Skin epidermis (tissue), 12 donors: ENCODE measurements around the gene LBHD1.
"Not testable (repeated sequence)": the region's sequence is repeated elsewhere in the genome, so short reads cannot be mapped to it uniquely, and the experiment has no call there.

Source experiments
- H3K27ac ChIP-seq, 21 experiments: fragments of 200-600 bp; sonication (generic) in 11 of 21; one replicate each; pipeline ENCODE4 v1.5.0; 2020; ENCODE audit warnings: mild to moderate bottlenecking in 3 of 21, inconsistent platforms in 2 of 21, moderate library complexity in 2 of 21
- H3K4me3 ChIP-seq, 7 experiments: fragments of 200-600 bp; sonication (generic) in 2 of 7; one replicate each; pipeline ENCODE4 v1.5.0; 2020; ENCODE audit warnings: inconsistent platforms in 2 of 7, mild to moderate bottlenecking in 2 of 7, moderate library complexity in 1 of 7

LBHD1 gene

GRCh38 chr11:62703921-62704320 is 31.9 kb upstream of the LBHD1 start:
- H3K4me3 ChIP-seq, H3K27ac ChIP-seq: not testable (repeated sequence)

- H3K27ac ChIP-seq, result peak overlapping the region in 1 of 21 experiments; percentile 21
- H3K4me3 ChIP-seq, result no peak overlapping the region
These were observed 30.2 kb upstream of the LBHD1 start for GRCh38 chr11:62702246-62702645.

GRCh38 chr11:62694455-62695167 is 22.5 kb upstream of the LBHD1 start:
- Histone ChIP-seq H3K27ac (peak overlapping the region in 7 of 21 experiments; percentile 3 to 62 (median 34)), H3K4me3 (no peak overlapping the region)

GRCh38 chr11:62693624-62694023 is 21.6 kb upstream of the LBHD1 start:
- not testable (repeated sequence) for H3K27ac ChIP-seq, H3K4me3 ChIP-seq

GRCh38 chr11:62689421-62690183 is 17.5 kb upstream of the LBHD1 start, which contains the start of gene LRRN4CL:
Gene LRRN4CL, minus strand, starts transcription at chr11:62689530. Its CDS starts 1,022 bp downstream, at chr11:62688508.
- Histone ChIP-seq H3K27ac (peak within 1 kb of the TSS in 15 of 21 experiments; percentile 19 to 82 (median 50)), H3K4me3 (peak within 1 kb of the TSS in 2 of 7 experiments; percentile 13 to 33)

- peak overlapping the region in 10 of 21 experiments; percentile 33 to 82 (median 58) for H3K27ac ChIP-seq
- H3K4me3 ChIP-seq, result peak overlapping the region in 2 of 7 experiments; percentile 13 to 33
These were observed 16.4 kb upstream of the LBHD1 start for GRCh38 chr11:62688491-62688890.

DNA sequence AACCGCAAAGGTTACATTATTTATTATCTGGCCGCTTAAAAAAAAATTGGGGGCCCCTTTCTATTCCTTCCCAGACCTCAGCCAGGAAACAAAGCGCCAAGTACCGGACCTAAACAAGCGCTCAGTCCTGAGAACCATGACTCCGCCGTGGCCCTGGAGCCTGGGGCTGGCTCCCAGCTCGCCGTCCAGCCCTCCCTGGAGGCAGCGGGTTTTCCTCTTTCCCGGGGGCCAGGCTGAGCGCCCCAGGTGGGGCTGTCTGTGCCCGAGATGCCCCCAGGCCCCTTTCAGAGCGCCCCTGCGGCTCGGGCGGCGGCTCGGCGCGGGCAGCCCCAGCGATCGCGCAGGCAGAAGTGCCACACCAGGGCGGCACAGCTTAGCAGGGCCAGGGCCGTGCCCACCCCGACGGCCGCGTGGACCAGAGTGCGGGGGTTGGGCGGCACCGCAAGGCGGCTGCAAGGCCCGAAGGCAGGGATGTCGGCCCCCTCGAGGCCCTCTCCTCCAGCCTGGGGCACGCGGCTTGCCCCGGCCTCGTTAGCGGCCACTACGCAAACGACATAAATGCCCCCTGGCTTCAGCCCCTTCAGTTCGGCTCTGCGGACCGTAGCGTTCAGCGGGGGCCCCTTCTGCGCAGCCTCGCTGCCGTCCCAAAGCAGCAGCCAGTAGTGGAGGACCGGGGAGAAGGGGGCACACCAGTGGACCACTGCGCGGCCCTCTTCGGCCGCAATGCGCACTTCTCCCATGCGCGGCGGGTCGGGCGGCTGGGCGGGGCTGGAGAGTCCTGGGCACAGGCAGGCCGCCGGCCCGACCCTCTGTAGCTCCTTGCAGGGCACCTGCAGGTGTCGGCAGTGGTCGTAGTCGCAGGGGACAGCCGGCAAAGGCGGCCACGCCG is 15.7 kb upstream of the LBHD1 start:
- Histone ChIP-seq H3K27ac (peak overlapping the region in 10 of 21 experiments; percentile 10 to 82 (median 54)), H3K4me3 (peak overlapping the region in 2 of 7 experiments; percentile 13 to 33)

- Histone ChIP-seq H3K27ac (no peak overlapping the region), H3K4me3 (no peak overlapping the region)
These were observed 10.5 kb upstream of the LBHD1 start for GRCh38 chr11:62682518-62682917.

GRCh38 chr11:62680825-62681240 is 8.8 kb upstream of the LBHD1 start:
- Histone ChIP-seq H3K27ac (peak overlapping the region in 12 of 21 experiments; percentile 30 to 97 (median 60)), H3K4me3 (no peak overlapping the region)

- Histone ChIP-seq H3K4me3 (peak within 1 kb of the TSS; percentile 70 to 92 (median 85)), H3K27ac (peak within 1 kb of the TSS; percentile 76 to 97 (median 93))
These were observed 7.0 kb upstream of the LBHD1 start, which contains the start of gene UBXN1 for GRCh38 chr11:62678770-62679696. Gene UBXN1, minus strand, starts transcription at chr11:62679073. Its CDS starts 150 bp downstream, at chr11:62678923.

- peak overlapping the region; percentile 70 to 92 (median 85) for H3K4me3 ChIP-seq
- peak overlapping the region; percentile 76 to 97 (median 93) for H3K27ac ChIP-seq
These were observed 6.3 kb upstream of the LBHD1 start for GRCh38 chr11:62678433-62678769.

GRCh38 chr11:62677714-62678113 is 5.6 kb upstream of the LBHD1 start:
- H3K27ac ChIP-seq, result peak overlapping the region in 10 of 21 experiments; percentile 89 to 97 (median 93)
- peak overlapping the region in 3 of 7 experiments; percentile 82 to 92 (median 85) for H3K4me3 ChIP-seq

GRCh38 chr11:62677156-62677555 is 5.1 kb upstream of the LBHD1 start:
- Histone ChIP-seq H3K4me3 (no peak overlapping the region), H3K27ac (peak overlapping the region in 1 of 21 experiments; percentile 93)

GRCh38 chr11:62676698-62677097 is 4.6 kb upstream of the LBHD1 start:
- no peak overlapping the region for H3K4me3 ChIP-seq
- no peak overlapping the region for H3K27ac ChIP-seq

- not testable (repeated sequence) for H3K27ac ChIP-seq, H3K4me3 ChIP-seq
These were observed 3.3 kb upstream of the LBHD1 start for GRCh38 chr11:62675415-62675814.

DNA sequence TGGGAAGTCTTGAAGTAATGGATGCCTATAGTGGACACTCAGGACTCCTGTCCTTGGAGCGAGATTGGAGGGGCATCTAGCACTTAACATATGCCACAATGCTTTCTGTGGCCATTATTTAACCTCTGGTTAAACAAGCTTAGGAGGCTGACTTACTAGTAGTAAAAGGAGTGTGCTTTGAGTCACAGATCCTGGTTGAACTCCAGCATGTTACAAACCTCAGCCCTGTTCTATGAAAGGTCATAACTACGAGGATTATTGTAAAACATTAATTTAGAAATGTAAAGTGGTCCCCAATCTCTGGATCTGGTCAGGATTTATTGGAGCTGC is 1.1 kb upstream of the LBHD1 start:
- H3K27ac ChIP-seq, result peak overlapping the region in 8 of 21 experiments; percentile 22 to 94 (median 87)

GRCh38 chr11:62671236-62671607 is 845 bp downstream of the LBHD1 start:
- Histone ChIP-seq H3K27ac (peak overlapping the region in 20 of 21 experiments; percentile 78 to 98 (median 89)), H3K4me3 (peak overlapping the region; percentile 47 to 85 (median 74))

More for the DNA sequence above, 1.1 kb upstream of the LBHD1 start:
- peak overlapping the region in 1 of 7 experiments; percentile 82 for H3K4me3 ChIP-seq

GRCh38 chr11:62669420-62670161 is 2.5 kb downstream of the LBHD1 start:
- Histone ChIP-seq H3K4me3 (no peak overlapping the region), H3K27ac (peak overlapping the region in 6 of 21 experiments; percentile 30 to 94 (median 82))
